Brain pericyte (primary cell): Measurements from ENCODE around the gene DPYD.

ENCODE experiments used
- DNase-seq: peaks from one replicate; pipeline ENCODE4 v3.0.0-alpha.2; 2012; ENCODE audit warnings: low read depth, low spot score

DPYD gene

GRCh38 chr1:97841338-97841737 is 79.5 kb downstream of the DPYD start:
- no peak for DNase-seq

- no peak for DNase-seq
Observed at GRCh38 chr1:97837161-97837560, 83.7 kb downstream of the DPYD start.

- DNase-seq: no peak
Observed at GRCh38 chr1:97834899-97835298, 85.9 kb downstream of the DPYD start.

GRCh38 chr1:97833881-97834280 is 87.0 kb downstream of the DPYD start:
- DNase-seq: no peak

- DNase-seq: no peak
Observed at GRCh38 chr1:97832481-97832880, 88.4 kb downstream of the DPYD start.

- DNase-seq: no peak
Observed at GRCh38 chr1:97827887-97828286, 92.9 kb downstream of the DPYD start.

- DNase-seq: no peak
Observed at GRCh38 chr1:97826820-97827219, 94.0 kb downstream of the DPYD start.

- DNase-seq: no peak
Observed at GRCh38 chr1:97824624-97825023, 96.2 kb downstream of the DPYD start.

GRCh38 chr1:97824200-97824599 is 96.6 kb downstream of the DPYD start:
- no peak for DNase-seq

- DNase-seq: no peak
Observed at GRCh38 chr1:97820470-97821188, 100.2 kb downstream of the DPYD start.

GRCh38 chr1:97816927-97817326 is 103.9 kb downstream of the DPYD start:
- no peak for DNase-seq

- no peak for DNase-seq
Observed at GRCh38 chr1:97814804-97815203, 106.0 kb downstream of the DPYD start.

- DNase-seq: no peak
Observed at GRCh38 chr1:97814121-97814520, 106.7 kb downstream of the DPYD start.

- DNase-seq: no peak
Observed at GRCh38 chr1:97812076-97812475, 108.8 kb downstream of the DPYD start.

GRCh38 chr1:97806996-97807520 is 113.8 kb downstream of the DPYD start:
- DNase-seq: no peak

- no peak for DNase-seq
Observed at GRCh38 chr1:97806326-97806725, 114.5 kb downstream of the DPYD start.

GRCh38 chr1:97805093-97805492 is 115.7 kb downstream of the DPYD start:
- no peak for DNase-seq

GRCh38 chr1:97803026-97803425 is 117.8 kb downstream of the DPYD start:
- DNase-seq: no peak

GRCh38 chr1:97802011-97802410 is 118.8 kb downstream of the DPYD start:
- no peak for DNase-seq

- no peak for DNase-seq
Observed at GRCh38 chr1:97797403-97798183, 123.2 kb downstream of the DPYD start.

GRCh38 chr1:97796711-97797110 is 124.1 kb downstream of the DPYD start:
- no peak for DNase-seq

GRCh38 chr1:97792655-97793054 is 128.2 kb downstream of the DPYD start:
- no peak for DNase-seq

- no peak for DNase-seq
Observed at GRCh38 chr1:97791251-97791650, 129.6 kb downstream of the DPYD start.
